Measurements from ENCODE around the gene LHCGR. TPM values are rescaled to one million over a fixed set of nuclear protein-coding genes. Genes with fewer than 3 reads are reported as not detected.
"Not testable (repeated sequence)": the region's sequence is repeated elsewhere in the genome, so short reads cannot be mapped to it uniquely, and the experiment has no call there.

LHCGR gene
- total RNA-seq, 2 donors from 2014 or later: not detected

GRCh38 chr2:48722391-48722790 lies 33.1 kb downstream of the LHCGR start:
- H3K27ac Mint-ChIP-seq: no peak overlapping the region
- DNase-seq (ENCODE audit: low spot score in 2 of 2): no peak
- H3K36me3 Mint-ChIP-seq: no peaks in the 10 kb centered on the region
- no peak for ATAC-seq
- H3K9me3 Mint-ChIP-seq: no peaks in the 10 kb centered on the region

GRCh38 chr2:48721158-48721557 lies 34.4 kb downstream of the LHCGR start:
- DNase-seq (ENCODE audit: low spot score in 2 of 2): no peak
- no peak overlapping the region for H3K27ac Mint-ChIP-seq

GRCh38 chr2:48719480-48720177 lies 35.9 kb downstream of the LHCGR start:
- H3K36me3 Mint-ChIP-seq: no peaks in the 10 kb centered on the region
- ATAC-seq: no peak
- no peaks in the 10 kb centered on the region for H3K9me3 Mint-ChIP-seq
- H3K27ac Mint-ChIP-seq: no peak overlapping the region
- DNase-seq (ENCODE audit: low spot score in 2 of 2): no peak

More at GRCh38 chr2:48721158-48721557, 34.4 kb downstream of the LHCGR start:
- H3K9me3 Mint-ChIP-seq: no peaks in the 10 kb centered on the region
- H3K36me3 Mint-ChIP-seq: no peaks in the 10 kb centered on the region
- ATAC-seq: no peak

GRCh38 chr2:48717846-48718245 lies 37.7 kb downstream of the LHCGR start:
- no peak for ATAC-seq

GRCh38 chr2:48715956-48716355 lies 39.6 kb downstream of the LHCGR start:
- Mint-ChIP-seq H3K27ac (no peak overlapping the region), H3K9me3 (no peaks in the 10 kb centered on the region), H3K36me3 (no peaks in the 10 kb centered on the region)
- DNase-seq (ENCODE audit: low spot score in 2 of 2) (no peak), ATAC-seq (no peak)

More at GRCh38 chr2:48717846-48718245, 37.7 kb downstream of the LHCGR start:
- H3K36me3 Mint-ChIP-seq: no peaks in the 10 kb centered on the region
- H3K27ac Mint-ChIP-seq: no peak overlapping the region
- no peak for DNase-seq (ENCODE audit: low spot score in 2 of 2)
- H3K9me3 Mint-ChIP-seq: no peaks in the 10 kb centered on the region

GRCh38 chr2:48715042-48715899 lies 40.3 kb downstream of the LHCGR start:
- DNase-seq (ENCODE audit: low spot score in 2 of 2) (no peak), ATAC-seq (no peak)
- Mint-ChIP-seq H3K36me3 (no peaks in the 10 kb centered on the region), H3K9me3 (no peaks in the 10 kb centered on the region), H3K27ac (no peak overlapping the region)

- H3K27ac Mint-ChIP-seq: no peak overlapping the region
- DNase-seq (ENCODE audit: low spot score in 2 of 2) (no peak), ATAC-seq (no peak)
- H3K9me3 Mint-ChIP-seq: no peaks in the 10 kb centered on the region
- no peaks in the 10 kb centered on the region for H3K36me3 Mint-ChIP-seq
Observed at GRCh38 chr2:48714245-48714644, 41.3 kb downstream of the LHCGR start.

GRCh38 chr2:48713647-48714046 lies 41.9 kb downstream of the LHCGR start:
- DNase-seq (ENCODE audit: low spot score in 2 of 2): no peak
- Mint-ChIP-seq H3K27ac (no peak overlapping the region), H3K36me3 (no peaks in the 10 kb centered on the region), H3K9me3 (no peaks in the 10 kb centered on the region)
- no peak for ATAC-seq

- Mint-ChIP-seq H3K27ac (no peak overlapping the region), H3K36me3 (no peaks in the 10 kb centered on the region), H3K9me3 (no peaks in the 10 kb centered on the region)
- DNase-seq (ENCODE audit: low spot score in 2 of 2) (no peak), ATAC-seq (no peak)
Observed at GRCh38 chr2:48712151-48712550, 43.4 kb downstream of the LHCGR start.

GRCh38 chr2:48711343-48711742 lies 44.2 kb downstream of the LHCGR start:
- no peak overlapping the region for H3K27ac Mint-ChIP-seq
- no peaks in the 10 kb centered on the region for H3K9me3 Mint-ChIP-seq
- DNase-seq (ENCODE audit: low spot score in 2 of 2) (no peak), ATAC-seq (no peak)
- H3K36me3 Mint-ChIP-seq: no peaks in the 10 kb centered on the region

GRCh38 chr2:48709096-48710034 lies 46.2 kb downstream of the LHCGR start:
- DNase-seq (ENCODE audit: low spot score in 2 of 2) (no peak), ATAC-seq (no peak)
- Mint-ChIP-seq H3K9me3 (no peaks in the 10 kb centered on the region), H3K27ac (no peak overlapping the region), H3K36me3 (no peaks in the 10 kb centered on the region)

GRCh38 chr2:48707466-48707865 lies 48.1 kb downstream of the LHCGR start:
- H3K27ac Mint-ChIP-seq: no peak overlapping the region
- no peaks in the 10 kb centered on the region for H3K36me3 Mint-ChIP-seq
- peaks cover 0 to 8% of the 10 kb centered on the region in 2 donors for H3K9me3 Mint-ChIP-seq
- no peak for DNase-seq (ENCODE audit: low spot score in 2 of 2)
- no peak for ATAC-seq

- H3K9me3 Mint-ChIP-seq; ATAC-seq; H3K36me3 Mint-ChIP-seq; DNase-seq (ENCODE audit: low spot score in 2 of 2); H3K27ac Mint-ChIP-seq: not testable (repeated sequence)
Observed at GRCh38 chr2:48703621-48704020, 51.9 kb downstream of the LHCGR start.

- Mint-ChIP-seq H3K27ac (no peak overlapping the region), H3K9me3 (peaks cover 4 to 8% of the 10 kb centered on the region in 2 donors), H3K36me3 (no peaks in the 10 kb centered on the region)
- ATAC-seq: no peak
- no peak for DNase-seq (ENCODE audit: low spot score in 2 of 2)
Observed at GRCh38 chr2:48699348-48699930, 56.1 kb downstream of the LHCGR start.

- H3K27ac Mint-ChIP-seq: no peak overlapping the region
- no peaks in the 10 kb centered on the region for H3K36me3 Mint-ChIP-seq
- no peak for DNase-seq (ENCODE audit: low spot score in 2 of 2)
- H3K9me3 Mint-ChIP-seq: peaks cover 0 to 4% of the 10 kb centered on the region in 2 donors
- ATAC-seq: no peak
Observed at GRCh38 chr2:48696881-48697280, 58.6 kb downstream of the LHCGR start.

- no peak overlapping the region for H3K27ac Mint-ChIP-seq
- peaks cover 0 to 4% of the 10 kb centered on the region in 2 donors for H3K9me3 Mint-ChIP-seq
- no peaks in the 10 kb centered on the region for H3K36me3 Mint-ChIP-seq
- no peak for ATAC-seq
- DNase-seq (ENCODE audit: low spot score in 2 of 2): no peak
Observed at GRCh38 chr2:48695991-48696390, 59.5 kb downstream of the LHCGR start.
